Esophagus (tissue), 2 donors: Measurements from ENCODE around the gene TAS2R19. TPM values are rescaled to one million over a fixed set of nuclear protein-coding genes. Genes with fewer than 3 reads are reported as not detected.
"Not testable (repeated sequence)": the region's sequence is repeated elsewhere in the genome, so short reads cannot be mapped to it uniquely, and the experiment has no call there.

Source experiments
- H3K27ac ChIP-seq, 2 donors: one replicate each; pipeline ENCODE4 v1.5.1; 2013; ENCODE audit warnings: low read depth in 2 of 2, mild to moderate bottlenecking in 2 of 2, inconsistent platforms in 1 of 2, low read length in 1 of 2, moderate library complexity in 1 of 2
- H3K27me3 ChIP-seq, 2 donors: one replicate each; pipeline ENCODE4 v1.6.1; 2013; ENCODE audit warnings: low read length in 2 of 2, control low read depth in 1 of 2, mild to moderate bottlenecking in 1 of 2; ENCODE audit not compliant: insufficient read depth in 2 of 2, control insufficient read depth in 1 of 2
- H3K36me3 ChIP-seq, 2 donors: one replicate each; pipeline ENCODE4 v1.6.1; 2013; ENCODE audit warnings: low read length in 1 of 2; ENCODE audit not compliant: control insufficient read depth in 2 of 2, insufficient read depth in 2 of 2
- H3K4me1 ChIP-seq, 2 donors: one replicate each; pipeline ENCODE4 v1.6.1; 2013; ENCODE audit warnings: low read length in 1 of 2; ENCODE audit not compliant: control insufficient read depth in 2 of 2, insufficient read depth in 2 of 2
- H3K4me3 ChIP-seq, 2 donors: one replicate each; pipeline ENCODE4 v1.5.1; 2013; ENCODE audit warnings: low read length in 2 of 2, mild to moderate bottlenecking in 2 of 2, low read depth in 1 of 2, moderate library complexity in 1 of 2
- H3K9me3 ChIP-seq, 2 donors: one replicate each; pipeline ENCODE4 v1.6.1; 2013; ENCODE audit warnings: mild to moderate bottlenecking in 2 of 2, low read depth in 1 of 2, low read length in 1 of 2, moderate library complexity in 1 of 2; ENCODE audit not compliant: control insufficient read depth in 2 of 2, insufficient read depth in 1 of 2
- WGBS, 2 donors: extraction: QIAGEN DNeasy Blood & Tissue Kit; methylation state at CpG; one replicate each; pipeline ENCODE4 v1.1.7; 2013; 5-methylcytosine and 5-hydroxymethylcytosine counted together
- polyA plus RNA-seq, 2 donors: library from polyadenylated mRNA; stranded (reverse); fragments of 200-250 nt; gene quantifications; one replicate each; pipeline ENCODE4 v1.2.3, GENCODE V29; 2013
- donor health status: healthy with polysubstance abuse.
- donor health status: Bipolar disorder and iron deficiency.

TAS2R19 gene
- polyA plus RNA-seq, 2 donors = 0.08 TPM; not detected in 1

DNA sequence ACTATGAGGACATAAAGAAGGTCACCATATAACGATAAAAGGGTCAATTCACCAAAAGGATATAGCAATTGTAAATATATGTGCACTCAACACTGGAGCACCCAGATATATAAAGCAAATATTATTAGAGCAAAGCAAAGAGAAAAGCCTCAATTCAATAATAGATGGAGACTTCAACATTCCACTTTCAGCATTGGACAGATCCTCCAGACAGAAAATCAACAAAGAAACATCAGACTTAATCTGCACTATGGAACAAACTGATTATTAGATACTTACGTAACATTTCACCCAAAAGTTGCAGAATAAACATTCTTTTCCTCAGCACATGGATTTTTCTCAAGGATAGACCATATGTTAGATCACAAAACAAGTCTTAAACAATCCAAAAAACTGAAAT lies 18.9 kb upstream of the TAS2R19 start:
- H3K27me3 ChIP-seq, H3K4me1 ChIP-seq, H3K27ac ChIP-seq, H3K36me3 ChIP-seq, H3K9me3 ChIP-seq, H3K4me3 ChIP-seq: not testable (repeated sequence)
- WGBS, 2 donors = 72 to 81% methylated on average over 2 of the region's 2 CpGs

DNA sequence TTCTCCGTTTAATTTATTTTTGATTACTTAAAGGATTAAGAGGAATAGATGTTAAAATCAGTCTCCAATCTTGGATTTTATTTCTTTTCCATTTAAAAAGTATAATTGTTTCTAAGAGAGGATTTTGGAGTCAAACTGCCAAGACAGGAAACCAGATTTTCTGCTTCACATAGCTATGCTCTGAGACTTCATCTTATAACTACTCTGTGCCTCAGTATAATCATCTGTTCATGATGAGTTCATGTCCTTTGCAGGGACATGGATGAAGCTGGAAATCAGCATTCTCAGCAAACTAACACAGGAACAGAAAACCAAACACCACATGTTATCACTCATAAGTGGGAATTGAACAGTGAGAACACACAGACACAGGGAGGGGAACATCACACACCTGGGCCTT lies 17.7 kb upstream of the TAS2R19 start:
- Histone ChIP-seq H3K27ac (no peak overlapping the region), H3K4me1 (no peaks in the 10 kb centered on the region), H3K27me3 (no peaks in the 10 kb centered on the region), H3K9me3 (no peaks in the 10 kb centered on the region), H3K36me3 (no peaks in the 10 kb centered on the region), H3K4me3 (no peak overlapping the region)
- 70 to 71% methylated on average over 1 of the region's 1 CpG for WGBS, 2 donors

- H3K36me3 ChIP-seq = no peaks in the 10 kb centered on the region
- no peak overlapping the region for H3K27ac ChIP-seq
- H3K4me1 ChIP-seq = no peaks in the 10 kb centered on the region
- WGBS, 2 donors = 70 to 84% methylated on average over 3 of the region's 3 CpGs
- H3K27me3 ChIP-seq = no peaks in the 10 kb centered on the region
- H3K4me3 ChIP-seq = no peak overlapping the region
- H3K9me3 ChIP-seq = no peaks in the 10 kb centered on the region
Measured at GRCh38 chr12:11039171-11039570, 16.8 kb upstream of the TAS2R19 start.

GRCh38 chr12:11033959-11034358 lies 11.5 kb upstream of the TAS2R19 start:
- H3K36me3 ChIP-seq, H3K27me3 ChIP-seq, H3K9me3 ChIP-seq, H3K4me1 ChIP-seq, H3K27ac ChIP-seq, H3K4me3 ChIP-seq: not testable (repeated sequence)
- no CpG with 5 or more reads among the region's 3 CpGs for WGBS, 2 donors

- H3K27me3 ChIP-seq = no peaks in the 10 kb centered on the region
- no peaks in the 10 kb centered on the region for H3K9me3 ChIP-seq
- no peaks in the 10 kb centered on the region for H3K36me3 ChIP-seq
- H3K4me1 ChIP-seq = no peaks in the 10 kb centered on the region
- H3K27ac ChIP-seq = no peak within 1 kb of the TSS
- 96 to 97% methylated on average over 6 of the region's 6 CpGs for WGBS, 2 donors
- no peak within 1 kb of the TSS for H3K4me3 ChIP-seq
Measured at GRCh38 chr12:11031307-11031706, 8.9 kb upstream of the TAS2R19 start, which contains the start of gene TAS2R31. Gene TAS2R31 (minus strand): TSS chr12:11031407. CDS start chr12:11031335, 72 bp downstream.

- Histone ChIP-seq H3K27ac (no peak overlapping the region), H3K36me3 (no peaks in the 10 kb centered on the region), H3K27me3 (no peaks in the 10 kb centered on the region), H3K4me1 (no peaks in the 10 kb centered on the region), H3K9me3 (no peaks in the 10 kb centered on the region), H3K4me3 (no peak overlapping the region)
- 92 to 94% methylated on average over 6 of the region's 6 CpGs for WGBS, 2 donors
Measured at GRCh38 chr12:11026118-11026517, 3.7 kb upstream of the TAS2R19 start.

GRCh38 chr12:11023387-11023786 lies 967 bp upstream of the TAS2R19 start:
- H3K36me3 ChIP-seq = no peaks in the 10 kb centered on the region
- H3K9me3 ChIP-seq = no peaks in the 10 kb centered on the region
- WGBS, 2 donors = 65 to 83% methylated on average over 2 of the region's 2 CpGs
- H3K4me3 ChIP-seq = no peak overlapping the region
- no peaks in the 10 kb centered on the region for H3K4me1 ChIP-seq
- no peak overlapping the region for H3K27ac ChIP-seq
- H3K27me3 ChIP-seq = no peaks in the 10 kb centered on the region

GRCh38 chr12:11016937-11017336 lies 5.5 kb downstream of the TAS2R19 start:
- Histone ChIP-seq H3K36me3 (no peaks in the 10 kb centered on the region), H3K27me3 (no peaks in the 10 kb centered on the region), H3K27ac (no peak overlapping the region), H3K4me1 (no peaks in the 10 kb centered on the region), H3K9me3 (no peaks in the 10 kb centered on the region), H3K4me3 (no peak overlapping the region)
- WGBS, 2 donors = 84 to 94% methylated on average over 1 of the region's 1 CpG

- WGBS, 2 donors = 85 to 92% methylated on average over 4 of the region's 4 CpGs
- no peak overlapping the region for H3K4me3 ChIP-seq
- H3K9me3 ChIP-seq = no peaks in the 10 kb centered on the region
- H3K4me1 ChIP-seq = no peaks in the 10 kb centered on the region
- H3K27me3 ChIP-seq = no peaks in the 10 kb centered on the region
- no peak overlapping the region for H3K27ac ChIP-seq
- no peaks in the 10 kb centered on the region for H3K36me3 ChIP-seq
Measured at GRCh38 chr12:11015775-11016430, 6.5 kb downstream of the TAS2R19 start.

GRCh38 chr12:11014234-11014633 lies 8.2 kb downstream of the TAS2R19 start:
- H3K4me3 ChIP-seq = no peak overlapping the region
- no peaks in the 10 kb centered on the region for H3K36me3 ChIP-seq
- H3K27ac ChIP-seq = no peak overlapping the region
- H3K4me1 ChIP-seq = no peaks in the 10 kb centered on the region
- H3K27me3 ChIP-seq = no peaks in the 10 kb centered on the region
- H3K9me3 ChIP-seq = no peaks in the 10 kb centered on the region
